AG08395 (cell line): Measurements from ENCODE around the gene FBN1.

Source experiments
- DNase-seq: peaks from one replicate; pipeline ENCODE4 v3.0.0; 2012; ENCODE audit warnings: mixed read lengths, low spot score

Gene FBN1

DNA sequence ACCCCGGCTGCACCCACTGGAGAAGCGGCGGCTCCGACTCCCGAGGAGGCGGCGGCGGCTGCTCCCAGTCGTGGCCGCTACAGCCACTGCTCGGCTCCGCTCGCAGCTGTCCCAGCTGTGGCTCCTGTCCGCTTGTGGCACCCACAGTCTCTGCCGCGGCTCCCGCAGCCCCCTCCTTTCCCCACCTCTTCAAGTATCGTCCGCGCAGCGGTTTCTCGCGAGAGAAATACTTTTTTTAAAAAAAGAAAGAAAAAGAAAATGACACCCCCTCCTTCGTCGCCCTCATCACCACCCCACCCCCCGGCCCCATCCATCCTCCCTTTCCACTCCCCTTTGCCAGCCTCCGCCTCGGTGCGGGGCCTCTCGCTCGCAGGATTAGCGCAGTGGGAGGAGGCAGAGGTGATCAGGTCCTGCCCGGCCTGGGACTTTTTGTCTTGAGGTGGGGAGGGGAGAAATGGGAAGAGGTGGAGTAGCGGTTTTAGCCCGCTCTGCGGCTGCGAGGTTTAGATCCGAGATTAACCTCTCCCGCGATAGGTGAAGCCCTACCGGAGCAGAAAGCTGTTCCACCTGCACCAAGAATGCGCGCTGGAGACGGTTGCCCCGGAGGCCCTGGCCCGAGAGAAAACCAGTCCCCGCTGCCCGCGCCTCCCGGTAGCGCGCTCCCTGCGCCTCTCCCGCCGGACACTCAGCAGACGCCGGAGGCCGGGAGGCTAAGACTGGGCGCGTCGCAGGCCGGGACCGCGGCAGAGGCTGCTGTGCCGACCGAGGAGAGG lies at the start of gene FBN1:
FBN1 (minus strand) TSS at position 152 of the 773 bp plus-strand sequence. CDS start 940 bp downstream, outside the sequence.
- DNase-seq, result peak; percentile 96

DNA sequence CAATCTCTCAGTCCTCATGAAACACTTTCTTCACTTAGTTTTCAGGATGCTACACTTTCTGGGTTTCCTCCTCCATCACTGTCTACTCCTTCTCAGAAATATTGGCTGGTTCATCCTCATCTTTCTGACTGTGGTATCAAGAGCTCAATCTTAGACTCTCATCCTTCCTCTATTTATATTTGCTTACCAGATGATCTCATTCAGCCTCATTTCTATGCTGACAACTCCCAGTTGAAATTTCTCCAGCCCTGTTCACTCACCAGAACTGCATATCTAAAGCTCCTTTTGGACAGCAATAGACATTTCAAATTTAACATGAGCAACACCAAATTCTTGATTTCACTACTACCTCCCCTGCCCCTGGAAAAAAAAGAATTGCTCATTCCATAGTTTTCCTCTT lies 48.0 kb upstream of the FBN1 start:
- peak; percentile 64 for DNase-seq

GRCh38 chr15:48688493-48688892 lies 43.0 kb upstream of the FBN1 start:
- DNase-seq, result no peak

GRCh38 chr15:48683991-48684765 lies 38.7 kb upstream of the FBN1 start:
- DNase-seq, result no peak

DNA sequence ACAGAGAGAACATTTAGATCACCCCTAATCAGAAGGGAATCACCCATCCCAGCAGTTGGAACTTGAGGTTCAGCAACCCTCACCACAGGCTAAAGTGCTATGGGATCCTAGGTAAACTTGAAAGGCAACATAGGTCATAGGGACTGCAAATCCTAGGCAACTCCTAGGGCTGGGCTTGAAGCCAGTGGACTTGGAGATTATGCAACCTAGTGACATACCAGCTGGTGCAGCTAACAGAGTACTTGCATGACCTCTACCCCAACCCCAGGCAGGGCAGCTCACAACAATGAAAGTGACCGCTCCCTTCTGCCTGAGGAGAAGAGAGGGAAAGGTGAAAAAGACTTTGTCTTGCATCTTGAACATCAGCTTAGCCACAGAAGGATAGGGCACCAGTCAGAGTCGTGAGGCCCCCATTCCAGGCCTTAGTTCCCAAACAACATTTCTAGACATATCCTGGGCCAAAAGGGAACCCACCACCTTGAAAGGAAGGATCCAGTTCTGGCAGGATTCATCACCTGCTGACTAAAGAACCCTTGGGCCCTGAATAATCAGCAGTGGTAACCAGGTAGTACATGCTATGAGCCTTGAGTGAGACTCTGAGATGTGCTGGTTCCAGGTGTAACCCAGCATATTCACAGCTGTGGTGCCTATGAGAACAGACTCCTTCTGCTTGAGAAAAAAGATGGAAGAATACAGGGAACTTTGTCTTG lies 37.6 kb upstream of the FBN1 start:
- peak; percentile 69 for DNase-seq

DNA sequence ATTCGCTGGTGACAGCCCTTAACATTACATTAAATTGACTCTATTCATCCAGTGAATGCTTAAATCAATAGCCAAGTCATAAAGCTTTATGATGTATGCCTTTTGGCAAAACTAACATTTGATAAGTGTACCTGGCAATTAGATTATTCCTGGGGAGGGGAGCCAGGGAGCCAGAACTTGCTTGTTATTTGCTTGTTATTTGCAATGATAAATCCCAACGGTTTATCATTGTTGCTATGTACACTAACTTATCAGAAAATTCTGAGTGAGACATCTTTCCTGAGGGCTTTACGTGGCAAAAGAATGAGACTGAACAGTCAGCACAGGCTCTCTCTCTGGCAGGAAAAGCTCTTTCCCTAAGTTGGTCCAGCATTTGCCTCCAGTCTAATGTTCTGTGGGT lies 35.8 kb upstream of the FBN1 start:
- DNase-seq, result peak; percentile 30

GRCh38 chr15:48680841-48681240 lies 35.3 kb upstream of the FBN1 start:
- DNase-seq, result peak; percentile 60

DNA sequence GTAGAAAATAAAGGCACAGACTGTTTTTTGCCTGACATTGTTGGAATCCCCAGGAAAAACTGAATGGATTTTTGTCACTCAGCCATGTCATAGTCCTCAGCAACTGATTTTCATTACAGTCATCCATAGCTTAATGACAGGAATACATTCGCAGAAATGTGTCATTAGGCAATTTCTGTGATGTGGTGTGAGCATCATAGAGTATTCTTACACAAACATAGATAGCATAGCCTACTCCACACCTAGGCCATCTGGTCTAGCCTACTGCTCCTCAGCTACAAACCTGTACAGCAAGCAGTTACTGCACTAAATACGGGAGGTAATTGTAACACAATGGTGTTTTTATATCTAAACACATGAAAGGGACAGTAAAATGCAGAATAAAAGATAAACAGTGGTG lies 34.4 kb upstream of the FBN1 start:
- no peak for DNase-seq

GRCh38 chr15:48678851-48679250 lies 33.3 kb upstream of the FBN1 start:
- DNase-seq, result no peak

DNA sequence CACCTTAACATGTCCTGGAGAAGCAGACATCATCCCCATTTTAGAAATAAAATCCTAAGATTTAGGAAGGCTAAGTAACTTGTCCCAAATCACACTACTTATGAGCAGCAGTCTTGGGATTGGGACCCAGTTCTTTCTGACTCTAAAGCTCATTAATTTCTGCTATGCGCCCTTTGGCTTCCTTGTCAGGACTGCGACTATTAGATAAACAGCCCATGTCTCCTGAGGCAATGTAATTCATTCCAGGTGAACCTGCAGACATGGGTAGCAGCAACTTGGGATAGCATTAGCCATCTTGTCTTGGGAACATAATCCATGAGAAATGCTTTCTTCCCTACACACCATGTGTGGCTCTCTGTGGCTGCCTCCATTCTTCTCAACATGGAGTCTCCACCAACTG lies 32.3 kb upstream of the FBN1 start:
- DNase-seq, result no peak

DNA sequence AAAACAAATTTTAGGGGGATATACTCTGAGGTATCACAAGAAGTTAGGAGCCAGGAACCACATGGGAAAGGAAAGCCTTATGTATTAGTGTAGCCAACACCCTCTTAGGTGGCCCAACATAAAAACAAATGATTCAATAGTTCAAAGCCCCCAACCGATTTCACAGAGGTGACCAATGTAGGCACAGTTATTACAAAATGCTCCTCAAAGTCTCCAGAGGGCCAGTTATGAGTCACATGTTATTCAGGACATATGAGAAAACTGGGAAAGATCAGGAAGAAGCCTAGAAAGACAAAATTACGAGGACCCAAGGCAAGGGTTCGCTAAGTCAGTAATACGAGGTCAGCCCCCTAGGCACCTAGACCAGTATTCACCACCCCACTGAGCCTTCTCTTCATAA lies 29.9 kb upstream of the FBN1 start:
- DNase-seq, result no peak

DNA sequence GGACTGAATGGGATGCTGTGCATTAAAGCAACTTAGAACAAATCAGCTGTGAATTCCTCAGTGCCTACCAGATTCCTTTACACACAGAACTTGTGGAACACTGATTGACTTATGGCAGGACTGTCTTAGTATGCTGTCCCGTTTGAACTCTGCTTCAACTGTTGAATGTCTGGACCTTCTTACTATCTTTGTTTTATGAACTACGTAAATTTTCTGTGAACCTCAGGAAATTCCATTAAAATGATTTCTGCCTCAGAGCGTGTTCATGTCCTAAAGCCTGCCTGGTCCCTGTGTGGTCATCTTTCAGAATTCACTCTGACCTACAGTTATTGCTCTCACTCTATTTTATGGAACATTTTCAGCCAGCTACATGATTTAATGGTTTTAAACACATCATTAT lies 29.4 kb upstream of the FBN1 start:
- peak; percentile 58 for DNase-seq

- no peak for DNase-seq
Measured at GRCh38 chr15:48672206-48672605, 26.7 kb upstream of the FBN1 start.

DNA sequence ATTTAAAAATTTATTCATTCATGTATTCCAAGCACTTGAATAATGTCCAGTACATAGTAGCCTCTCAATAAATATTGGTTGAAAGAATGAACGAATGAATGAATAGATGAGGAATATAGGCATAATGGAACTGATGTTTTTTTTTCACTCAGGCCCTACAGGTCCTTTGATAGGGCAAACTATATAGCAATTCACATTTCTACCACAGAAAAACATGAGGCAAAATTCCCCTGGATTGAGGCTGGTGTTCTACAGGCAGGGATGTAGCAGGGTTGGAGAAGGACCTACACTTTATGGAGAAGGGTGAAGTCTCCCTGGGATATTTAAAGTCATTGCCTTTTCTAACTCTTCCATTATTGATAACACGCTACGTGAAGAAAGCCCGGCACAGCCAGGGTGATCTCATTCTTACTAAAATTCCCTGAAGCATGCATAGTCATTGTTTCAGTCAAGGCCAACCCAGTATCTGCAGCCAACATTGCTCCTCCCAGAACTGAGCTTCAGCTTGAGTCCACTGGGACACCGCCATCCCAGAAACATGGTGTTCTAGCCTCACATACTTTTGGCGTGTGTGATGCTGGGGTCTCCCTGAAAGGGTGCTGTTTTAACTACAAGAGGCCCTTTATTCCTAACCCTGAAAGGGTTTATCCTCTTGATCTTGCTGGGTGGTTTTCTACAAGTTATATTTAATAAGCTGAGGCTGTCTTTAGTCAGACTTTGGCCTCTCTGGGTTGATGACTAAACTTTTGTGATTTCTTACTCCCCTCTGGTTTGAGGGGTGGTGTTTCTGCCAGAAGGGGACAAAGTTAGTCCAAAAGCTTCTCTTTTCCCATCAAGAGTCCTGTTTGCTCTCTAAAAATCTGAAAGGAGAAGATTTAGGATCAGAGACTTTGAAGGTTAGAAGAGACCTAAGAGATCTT lies 25.9 kb upstream of the FBN1 start:
- peak; percentile 85 for DNase-seq

GRCh38 chr15:48667701-48668100 lies 22.2 kb upstream of the FBN1 start:
- peak; percentile 61 for DNase-seq

GRCh38 chr15:48664436-48664835 lies 18.9 kb upstream of the FBN1 start:
- no peak for DNase-seq

DNA sequence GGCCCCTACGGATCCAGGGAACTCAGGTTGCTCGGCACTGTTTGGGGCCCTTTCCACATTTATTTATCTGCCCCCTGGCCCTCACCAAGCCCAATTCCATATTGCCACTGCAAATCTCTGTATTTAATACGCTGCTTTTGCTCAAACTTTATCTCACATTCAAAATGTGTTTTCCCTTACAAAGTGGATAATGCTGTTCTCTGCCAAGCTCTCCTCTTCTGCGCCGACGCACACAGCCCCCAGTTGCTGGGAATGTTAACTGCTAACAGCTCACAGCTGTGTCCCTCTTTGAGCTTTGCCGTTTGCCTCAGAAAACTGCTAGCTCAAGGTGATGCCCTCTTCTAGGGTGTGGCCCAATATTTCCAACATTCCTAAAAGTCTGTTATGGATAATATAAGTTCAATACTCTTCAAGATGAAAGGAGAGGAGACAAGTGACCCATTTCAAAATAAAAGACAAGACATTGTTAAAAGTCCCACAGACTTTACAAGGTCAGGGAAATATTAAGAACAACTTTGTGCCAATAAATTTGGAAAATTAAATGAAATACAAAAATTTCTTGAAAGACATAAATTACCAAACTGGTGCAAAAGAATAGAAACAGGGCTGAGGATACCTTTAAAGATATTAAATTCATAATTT lies 12.6 kb upstream of the FBN1 start:
- DNase-seq, result no peak

DNA sequence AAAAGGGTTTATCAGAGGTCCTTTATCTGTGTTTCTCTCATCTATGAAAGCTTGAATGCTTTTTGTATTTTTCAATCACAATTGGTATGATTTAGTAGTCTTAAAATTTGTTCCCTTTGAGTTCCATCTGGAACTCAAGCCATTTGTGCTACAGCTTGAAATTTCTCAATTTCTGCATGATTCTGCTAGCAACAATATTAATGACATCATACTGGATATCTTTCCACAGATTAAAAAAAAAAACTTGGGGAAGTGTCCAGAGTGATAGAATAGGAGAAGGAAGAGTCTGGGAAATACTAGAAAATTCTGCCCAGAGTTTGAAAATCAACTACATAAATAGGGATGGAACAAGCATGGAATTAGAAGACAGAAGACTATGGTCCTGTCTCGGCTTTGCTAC lies 9.3 kb upstream of the FBN1 start:
- DNase-seq, result no peak

GRCh38 chr15:48653913-48654670 lies 8.6 kb upstream of the FBN1 start:
- DNase-seq, result no peak

GRCh38 chr15:48653216-48653615 lies 7.7 kb upstream of the FBN1 start:
- no peak for DNase-seq
